Fibroblast of the aortic adventitia (primary cell): ENCODE measurements around the gene SBF2. TPM values are rescaled to one million over a fixed set of nuclear protein-coding genes. Genes with fewer than 3 reads are reported as not detected.

Experiments used
- DNase-seq: peaks from one replicate; pipeline ENCODE4 v3.0.0-alpha.2; 2010; ENCODE audit warnings: low read depth
- H3K4me3 ChIP-seq: 2 replicates; pipeline ENCODE4 v1.5.1; 2011; ENCODE audit warnings: low read depth, mild to moderate bottlenecking, control low read depth, low read length, moderate library complexity
- total RNA-seq: library from RNA; depleted of rRNA; stranded (reverse); fragments of >200 nt; gene quantifications from 2 replicates; pipeline ENCODE4 v1.2.3, GENCODE V29; 2012; ENCODE audit warnings: low replicate concordance
- TF ChIP-seq, protein P1 (sequence below): IDR thresholded peaks from 2 replicates; pipeline ENCODE4 v1.5.1; 2011; ENCODE audit warnings: mild to moderate bottlenecking, low read length, control low read depth, inconsistent platforms; ENCODE audit not compliant: insufficient read depth

SBF2 gene
- total RNA-seq, 1 donor, result 65.3 TPM

DNA sequence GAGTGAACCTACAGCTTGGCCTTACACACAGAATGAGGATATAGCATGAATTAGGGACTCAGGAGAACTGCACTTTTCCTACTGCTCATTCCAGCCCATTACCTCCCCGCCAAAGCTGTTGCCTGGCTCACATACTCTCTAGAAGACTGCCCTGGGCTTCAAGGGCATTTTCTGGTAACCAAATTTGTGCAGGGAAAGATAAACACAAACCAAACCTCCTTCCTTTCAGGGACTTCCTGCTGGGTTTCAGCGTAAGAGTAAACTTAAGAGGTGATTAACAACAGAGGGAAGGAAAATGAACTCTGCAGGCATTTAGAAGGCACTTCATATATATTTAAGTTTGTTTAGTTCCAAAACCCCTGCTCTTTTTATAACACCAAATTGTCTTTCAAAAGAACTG lies 435.2 kb downstream of the SBF2 start:
- no peak overlapping the region for H3K4me3 ChIP-seq
- no peak for DNase-seq

DNA sequence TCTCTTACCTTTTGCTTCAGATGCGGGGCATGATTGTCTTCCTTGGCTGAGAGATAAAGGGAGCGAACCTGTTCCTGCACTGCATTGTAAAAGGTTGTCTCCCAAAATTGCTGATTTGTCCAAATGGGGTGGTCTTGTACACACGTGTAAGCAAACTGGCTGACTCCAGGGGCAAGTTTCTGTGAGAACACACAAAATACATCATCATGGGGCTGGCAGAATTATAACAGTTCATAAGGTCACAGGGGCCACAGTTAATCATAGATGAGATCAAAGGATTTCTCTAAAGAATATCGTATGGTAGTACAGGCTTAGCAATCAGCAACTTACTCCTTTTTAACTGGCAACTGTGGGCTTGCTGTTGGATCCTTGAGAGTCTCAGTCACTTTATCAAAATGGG lies 435.8 kb downstream of the SBF2 start:
- H3K4me3 ChIP-seq, result no peak overlapping the region
- no peak for DNase-seq
- TF ChIP-seq, protein P1, sequence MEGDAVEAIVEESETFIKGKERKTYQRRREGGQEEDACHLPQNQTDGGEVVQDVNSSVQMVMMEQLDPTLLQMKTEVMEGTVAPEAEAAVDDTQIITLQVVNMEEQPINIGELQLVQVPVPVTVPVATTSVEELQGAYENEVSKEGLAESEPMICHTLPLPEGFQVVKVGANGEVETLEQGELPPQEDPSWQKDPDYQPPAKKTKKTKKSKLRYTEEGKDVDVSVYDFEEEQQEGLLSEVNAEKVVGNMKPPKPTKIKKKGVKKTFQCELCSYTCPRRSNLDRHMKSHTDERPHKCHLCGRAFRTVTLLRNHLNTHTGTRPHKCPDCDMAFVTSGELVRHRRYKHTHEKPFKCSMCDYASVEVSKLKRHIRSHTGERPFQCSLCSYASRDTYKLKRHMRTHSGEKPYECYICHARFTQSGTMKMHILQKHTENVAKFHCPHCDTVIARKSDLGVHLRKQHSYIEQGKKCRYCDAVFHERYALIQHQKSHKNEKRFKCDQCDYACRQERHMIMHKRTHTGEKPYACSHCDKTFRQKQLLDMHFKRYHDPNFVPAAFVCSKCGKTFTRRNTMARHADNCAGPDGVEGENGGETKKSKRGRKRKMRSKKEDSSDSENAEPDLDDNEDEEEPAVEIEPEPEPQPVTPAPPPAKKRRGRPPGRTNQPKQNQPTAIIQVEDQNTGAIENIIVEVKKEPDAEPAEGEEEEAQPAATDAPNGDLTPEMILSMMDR, result no peak

More for the DNA sequence above, 435.2 kb downstream of the SBF2 start:
- TF ChIP-seq, protein P1, result no peak

- TF ChIP-seq, protein P1, result no peak
- DNase-seq, result no peak
- no peak overlapping the region for H3K4me3 ChIP-seq
Observed at GRCh38 chr11:9855579-9856287, 438.3 kb downstream of the SBF2 start.

DNA sequence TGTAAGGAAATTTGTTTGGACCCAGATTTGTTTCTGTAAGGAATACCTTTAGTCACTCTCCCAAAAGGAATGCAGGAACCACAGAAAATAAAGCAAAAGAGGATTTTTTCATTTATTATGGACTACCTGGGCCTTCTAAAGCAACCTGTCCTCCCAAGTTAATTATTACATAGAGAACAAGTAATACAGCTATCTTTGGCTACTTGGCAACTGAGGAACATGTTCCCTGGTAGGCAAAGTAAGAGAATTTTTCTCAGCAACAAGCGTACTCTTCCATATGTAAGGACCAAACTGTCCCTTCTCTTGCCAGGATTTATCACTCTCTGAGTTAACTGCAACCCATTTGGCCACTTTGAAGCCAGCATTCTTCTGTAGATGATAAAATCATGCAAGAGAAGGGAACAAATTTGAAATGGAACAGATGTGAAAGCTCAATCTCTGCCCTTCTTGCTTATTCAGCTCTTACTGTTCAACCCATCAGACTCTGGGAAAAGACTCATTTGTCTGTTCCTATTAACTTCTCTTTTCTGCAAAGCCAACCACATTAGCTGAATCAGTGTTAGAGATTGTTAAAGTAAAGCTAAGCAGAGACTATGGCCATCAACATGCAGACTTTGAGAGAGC lies 440.0 kb downstream of the SBF2 start:
- DNase-seq, result peak; percentile 53
- TF ChIP-seq, protein P1, result no peak
- H3K4me3 ChIP-seq, result no peak overlapping the region

GRCh38 chr11:9852465-9852864 lies 441.6 kb downstream of the SBF2 start:
- no peak for DNase-seq
- TF ChIP-seq, protein P1, result no peak
- no peak overlapping the region for H3K4me3 ChIP-seq

- no peak overlapping the region for H3K4me3 ChIP-seq
- TF ChIP-seq, protein P1, result no peak
- peak; percentile 49 for DNase-seq
Observed at GRCh38 chr11:9851366-9851765, 442.7 kb downstream of the SBF2 start.
